OCI-LY3 (cell line): Measurements from ENCODE around the gene GDPD4.

Experiments used
- H2AFZ ChIP-seq: fragments of 200-600, 300-600 bp; shearing (Covaris generic); 2 replicates; pipeline ENCODE4 v1.6.0; 2014; ENCODE audit warnings: antibody characterized with exemption, low read depth, low read length
- H3K27ac ChIP-seq: fragments of 200-600, 300-600 bp; sonication (generic); 2 replicates; pipeline ENCODE4 v1.5.1; 2014; ENCODE audit warnings: mild to moderate bottlenecking, low read length, moderate library complexity, mixed read lengths
- H3K27me3 ChIP-seq: fragments of 200-600, 300-600 bp; sonication (generic); 2 replicates; pipeline ENCODE4 v1.6.1; 2014; ENCODE audit warnings: low read depth, low read length, mixed read lengths
- H3K36me3 ChIP-seq: fragments of 200-600, 300-600 bp; sonication (generic); replicated peaks from 2 replicates; pipeline ENCODE3; 2014; ENCODE audit warnings: low read depth, low read length, mixed read lengths
- H3K4me1 ChIP-seq: fragments of 300-600, 200-600 bp; sonication (generic); 2 replicates; pipeline ENCODE4 v1.6.1; 2014; ENCODE audit warnings: low read length, mixed read lengths
- H3K4me2 ChIP-seq: fragments of 200-600, 300-600 bp; sonication (generic); 2 replicates; pipeline ENCODE4 v1.6.1; 2014; ENCODE audit warnings: low read length, mixed read lengths
- H3K4me3 ChIP-seq: fragments of 300-600, 200-600 bp; sonication (generic); 2 replicates; pipeline ENCODE4 v1.5.1; 2014; ENCODE audit warnings: antibody characterized with exemption, mild to moderate bottlenecking, low read length, moderate library complexity
- H3K79me2 ChIP-seq: fragments of 300-600, 200-600 bp; shearing (Covaris generic); 2 replicates; pipeline ENCODE4 v1.6.1; 2014; ENCODE audit warnings: mild to moderate bottlenecking, low read length, mixed read lengths
- H3K9ac ChIP-seq: fragments of 300-600, 200-600 bp; shearing (Covaris generic); 2 replicates; pipeline ENCODE4 v1.6.0; 2014; ENCODE audit warnings: mild to moderate bottlenecking, low read length, moderate library complexity
- H3K9me3 ChIP-seq: fragments of 200-600, 300-600 bp; shearing (Covaris generic); 2 replicates; pipeline ENCODE4 v1.6.1; 2014; ENCODE audit warnings: low read length, mixed read lengths; ENCODE audit not compliant: insufficient read depth
- H4K20me1 ChIP-seq: fragments of 200-600, 300-600 bp; sonication (generic); 2 replicates; pipeline ENCODE4 v1.6.1; 2016; ENCODE audit warnings: low read length, mixed read lengths; ENCODE audit not compliant: insufficient read depth
- CTCF ChIP-seq: fragments of 200-600, 300-600 bp; sonication (generic); IDR thresholded peaks from 2 replicates; pipeline ENCODE4 v1.5.1; 2014; ENCODE audit warnings: antibody characterized with exemption, low read length, low read depth
- EZH2phosphoT487 ChIP-seq: fragments of 200-600 bp; shearing (Covaris generic); IDR thresholded peaks from 2 replicates; pipeline ENCODE4 v1.6.1; 2018; ENCODE audit warnings: antibody characterized with exemption, mixed run types, low read depth

GDPD4 gene

GRCh38 chr11:77170107-77170506 lies 131.4 kb downstream of the GDPD4 start:
- Histone ChIP-seq H3K9ac (no peak overlapping the region), H4K20me1 (no peaks in the 10 kb centered on the region), H3K36me3 (no peaks in the 10 kb centered on the region), H3K27me3 (no peaks in the 10 kb centered on the region), H3K27ac (no peak overlapping the region), H3K79me2 (no peaks in the 10 kb centered on the region), H3K9me3 (no peaks in the 10 kb centered on the region), H2AFZ (no peak overlapping the region), H3K4me2 (no peak overlapping the region), H3K4me1 (no peaks in the 10 kb centered on the region), H3K4me3 (no peak overlapping the region)
- no peak for TF ChIP-seq CTCF
- TF ChIP-seq EZH2phosphoT487: no peak

- H4K20me1 ChIP-seq: no peaks in the 10 kb centered on the region
- TF ChIP-seq EZH2phosphoT487: no peak
- no peak for TF ChIP-seq CTCF
These were observed 133.7 kb downstream of the GDPD4 start for GRCh38 chr11:77167791-77168190.

GRCh38 chr11:77167111-77167626 lies 134.3 kb downstream of the GDPD4 start:
- Histone ChIP-seq H3K36me3 (no peaks in the 10 kb centered on the region), H3K27me3 (0 out of 2 replicates have a peak, but pooled peaks cover 3% of the 10 kb centered on the region), H3K4me1 (no peaks in the 10 kb centered on the region), H3K4me2 (no peak overlapping the region), H3K9me3 (no peaks in the 10 kb centered on the region), H3K4me3 (no peak overlapping the region), H4K20me1 (no peaks in the 10 kb centered on the region), H3K79me2 (no peaks in the 10 kb centered on the region), H3K9ac (no peak overlapping the region), H3K27ac (no peak overlapping the region), H2AFZ (no peak overlapping the region)
- TF ChIP-seq EZH2phosphoT487: no peak
- no peak for TF ChIP-seq CTCF

More at GRCh38 chr11:77167791-77168190, 133.7 kb downstream of the GDPD4 start:
- no peak overlapping the region for H3K4me3 ChIP-seq
- H3K9me3 ChIP-seq: no peaks in the 10 kb centered on the region
- no peak overlapping the region for H3K27ac ChIP-seq
- H3K36me3 ChIP-seq: no peaks in the 10 kb centered on the region
- H2AFZ ChIP-seq: no peak overlapping the region
- H3K27me3 ChIP-seq: no peaks in the 10 kb centered on the region
- no peak overlapping the region for H3K4me2 ChIP-seq
- no peaks in the 10 kb centered on the region for H3K79me2 ChIP-seq
- no peaks in the 10 kb centered on the region for H3K4me1 ChIP-seq
- no peak overlapping the region for H3K9ac ChIP-seq
